ENCODE measurements around the gene ACADVL.

DNA sequence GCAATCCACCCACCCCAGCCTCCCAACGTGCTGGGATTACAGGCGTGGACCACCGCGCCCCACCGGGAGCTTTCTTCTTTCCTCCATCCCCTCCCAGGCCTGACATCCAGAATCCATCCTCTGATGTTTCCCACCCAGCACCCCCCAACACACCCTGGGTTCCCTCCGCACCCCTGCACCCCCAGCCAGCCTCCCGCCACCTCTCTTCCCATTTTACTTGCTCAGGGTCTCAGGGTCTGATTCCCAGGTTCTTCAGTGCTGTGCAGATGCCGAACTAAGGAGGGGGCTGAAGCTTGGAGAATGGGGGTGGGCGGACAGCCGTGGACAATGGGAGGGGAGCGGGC is 40.8 kb upstream of the ACADVL start:
- no peak for TF ChIP-seq CTCF (IDR thresholded peaks at IDR 0.05)
- no peak for TF ChIP-seq POLR2AphosphoS5 (IDR thresholded peaks at IDR 0.05)
- no peak for TF ChIP-seq POLR2A (IDR thresholded peaks at IDR 0.05)
- TF ChIP-seq EP300 (IDR thresholded peaks at IDR 0.05; ENCODE audit: low read depth): no peak
